HepG2 (cell line): ENCODE measurements around the gene HIRA. TPM values are rescaled to one million over a fixed set of nuclear protein-coding genes. Genes with fewer than 3 reads are reported as not detected.

Experiments used
- HIC2 ChIP-seq: sonication (generic); formaldehyde crosslinking; IDR thresholded peaks from 2 replicates; pipeline ENCODE4 v1.9.0; 2022; ENCODE audit warnings: low read depth, missing genetic modification reagents
- SAFB2 ChIP-seq: sonication (generic); formaldehyde crosslinking; IDR thresholded peaks from 2 replicates; pipeline ENCODE4 v1.5.1; 2020; ENCODE audit warnings: missing genetic modification reagents, low read depth, mild to moderate bottlenecking, borderline replicate concordance
- TBL1XR1 ChIP-seq: fragments of 150-350 bp; IDR thresholded peaks from 2 replicates; pipeline ENCODE4 v1.6.1; 2014; ENCODE audit warnings: borderline replicate concordance, low read length; ENCODE audit not compliant: partially characterized antibody
- ZBTB21 ChIP-seq: sonication (generic); formaldehyde crosslinking; IDR thresholded peaks from 2 replicates; pipeline ENCODE4 v1.4.0; 2020; ENCODE audit warnings: missing genetic modification reagents
- ZFP82 ChIP-seq: sonication (generic); formaldehyde crosslinking; IDR thresholded peaks from 2 replicates; pipeline ENCODE4 v1.5.1; 2020; ENCODE audit warnings: mild to moderate bottlenecking, missing genetic modification reagents, borderline replicate concordance
- ZHX2 ChIP-seq, 2 experiments: sonication (generic) in 1 of 2; formaldehyde crosslinking in 1 of 2; IDR thresholded peaks; 2 replicates each; pipeline versions ENCODE4 v1.6.1 to v1.9.0; 2014 to 2022; ENCODE audit warnings: antibody characterized with exemption in 1 of 2, borderline replicate concordance in 1 of 2, inconsistent platforms in 1 of 2, low read depth in 1 of 2, missing genetic modification reagents in 1 of 2
- ZNF10 ChIP-seq: sonication (generic); formaldehyde crosslinking; IDR thresholded peaks from 2 replicates; pipeline ENCODE4 v1.4.0; 2020; ENCODE audit warnings: mild to moderate bottlenecking, low read depth, missing genetic modification reagents, borderline replicate concordance
- ZNF24 ChIP-seq: fragments of 450-650 bp; IDR thresholded peaks from 2 replicates; pipeline ENCODE4 v1.6.1; 2017; ENCODE audit warnings: antibody characterized with exemption, mild to moderate bottlenecking
- ZNF318 ChIP-seq: sonication (generic); formaldehyde crosslinking; IDR thresholded peaks from 2 replicates; pipeline ENCODE4 v1.4.0; 2020; ENCODE audit warnings: mild to moderate bottlenecking, missing genetic modification reagents
- ZNF780A ChIP-seq: sonication (generic); formaldehyde crosslinking; IDR thresholded peaks from 2 replicates; pipeline ENCODE4 v1.8.0; 2022; ENCODE audit warnings: mild to moderate bottlenecking, missing genetic modification reagents, moderate library complexity
- ZNF879 ChIP-seq: sonication (generic); formaldehyde crosslinking; IDR thresholded peaks from 2 replicates; pipeline ENCODE4 v1.8.1; 2023; ENCODE audit warnings: missing genetic modification reagents
- polyA plus RNA-seq, 8 experiments: library from polyadenylated mRNA; depleted of rRNA in 3 of 8; stranded (reverse) in 7 of 8; unstranded in 1 of 8; fragments of >200 nt; fragmentation: Illumina TruSeq in 4 of 8; extraction: Trizol in 4 of 8; gene quantifications; 2 replicates each; pipeline versions ENCODE4 v1.2.1 to v1.2.3, GENCODE V29; 2011 to 2016; ENCODE audit warnings: low read depth in 4 of 8, missing spikeins in 1 of 8, mixed read lengths in 1 of 8; ENCODE audit not compliant: insufficient read depth in 1 of 8
- total RNA-seq, 5 experiments: library from RNA; depleted of rRNA; stranded (reverse); fragments of >200 nt; fragmentation: Illumina TruSeq; extraction: Trizol; gene quantifications; 2 replicates each; pipeline ENCODE4 v1.2.3, GENCODE V29; 2016; ENCODE audit warnings: low read depth in 1 of 5

Gene HIRA
- total and polyA plus RNA-seq, 2 of the 13 experiments (the other 11 are each of a cell fraction or from before 2014, with no cell fraction given): 21.5 to 29.2 TPM

- no peak for TF ChIP-seq TBL1XR1
- no peak for TF ChIP-seq ZNF24
- TF ChIP-seq SAFB2: peak; percentile 11; the same call in 1 of the 2 replicates
- TF ChIP-seq ZFP82 (CRISPR knock-in tag): no peak
- TF ChIP-seq ZNF780A (CRISPR knock-in tag): no peak
- TF ChIP-seq ZNF10: no peak
- no peak for TF ChIP-seq ZBTB21
- TF ChIP-seq HIC2: peak; percentile 57; the same call in 1 of the 2 replicates
- no peak for TF ChIP-seq ZNF318
- TF ChIP-seq ZNF879: 0 out of 2 replicates have a peak, but pooled peaks have one; percentile 24
- TF ChIP-seq ZHX2 (IDR thresholded peaks at IDR 0.05; ENCODE audit: low read depth): peak; percentile 59
- no peak for TF ChIP-seq ZHX2 (CRISPR knock-in tag; IDR thresholded peaks at IDR 0.05; ENCODE audit: borderline replicate concordance)
Measured at GRCh38 chr22:19430890-19431541, 517 bp downstream of the HIRA start (continued).
